Right lobe of liver (tissue), 6 donors: ENCODE data around the gene WHRN. TPM values are rescaled to one million over a fixed set of nuclear protein-coding genes. Genes with fewer than 3 reads are reported as not detected.

ENCODE experiments used
- ATAC-seq, 4 donors: fragments of 200-7000 bp; cut with Tn5 transposase; one replicate each; pipeline ENCODE4 v1.9.1; 2020; ENCODE audit warnings: mild to moderate bottlenecking in 4 of 4, moderate library complexity in 4 of 4
- DNase-seq, 3 donors: peaks; one replicate each; pipeline ENCODE4 v3.0.0-alpha.2; 2020
- H3K27ac ChIP-seq, 3 donors: fragments of 200-600 bp; one replicate each; pipeline ENCODE4 v1.8.0; 2022
- H3K27me3 ChIP-seq, 2 donors: fragments of 200-600 bp; one replicate each; pipeline ENCODE4 v1.8.0; 2022
- H3K36me3 ChIP-seq, 4 donors: fragments of 200-600 bp; sonication (generic) in 1 of 4; one replicate each; pipeline versions ENCODE4 v1.5.1 to v1.8.0; 2017 to 2022; ENCODE audit warnings: control low read depth in 1 of 4
- H3K4me1 ChIP-seq, 4 donors: fragments of 200-600 bp; sonication (generic) in 1 of 4; one replicate each; pipeline versions ENCODE4 v1.5.1 to v1.8.0; 2017 to 2022; ENCODE audit warnings: control low read depth in 1 of 4
- H3K4me3 ChIP-seq, 3 donors: fragments of 200-600 bp; one replicate each; pipeline ENCODE4 v1.8.0; 2022
- H3K9me3 ChIP-seq, 4 donors: fragments of 200-600 bp; sonication (generic) in 1 of 4; one replicate each; pipeline versions ENCODE4 v1.5.1 to v1.8.0; 2017 to 2022; ENCODE audit warnings: control low read depth in 1 of 4
- CTCF ChIP-seq, 4 donors: fragments of 200-600 bp in 3 of 4; fragments of 450-650 bp in 1 of 4; IDR thresholded peaks; one replicate each; pipeline versions ENCODE4 v1.5.1 to v1.8.0; 2016 to 2022; ENCODE audit warnings: antibody characterized with exemption in 4 of 4, mild to moderate bottlenecking in 2 of 4
- POLR2A ChIP-seq: fragments of 450-650 bp; IDR thresholded peaks from one replicate; pipeline ENCODE4 v1.6.1; 2017; ENCODE audit warnings: antibody characterized with exemption, mild to moderate bottlenecking
- WGBS: methylation state at CpG from one replicate; pipeline ENCODE4 v1.1.6; 2018; ENCODE audit warnings: low coverage, low lambda C conversion rate; ENCODE audit not compliant: insufficient coverage; ENCODE audit errors: missing lambda C conversion rate; 5-methylcytosine and 5-hydroxymethylcytosine counted together
- intact Hi-C, 2 donors: fragments of 100-400 bp; cut with DNase I; formaldehyde crosslinking; loops; one replicate each; pipeline versions ENCODE4 v1.11.2 to v1.14.1; 2022
- total RNA-seq, 6 experiments: library from RNA; depleted of rRNA in 2 of 6; stranded (reverse); fragments of >200 nt in 2 of 6; fragmentation: NEBNext Ultra II Directional in 3 of 6; extraction: Animal tissue kit (Norgen Biotek cat#: 25700) in 3 of 6; gene quantifications; one replicate each; pipeline versions ENCODE4 v1.1.0 to v1.2.4, GENCODE V29; 2016 to 2023
- donor health status: DM: no; HTN: yes; CAD: no.
- donor health status: DM: no; HTN: no; CAD: no.
- donor health status: DM: no; HTN: no; CAD: no.
- donor health status: DM: no; HTN: yes; CAD: no.
- donor health status: DM: no; HTN: yes; CAD: no.

Gene WHRN
- total RNA-seq, 6 experiments from 2014 or later, result 2.1 to 3.7 (median 2.7) TPM

- Histone ChIP-seq H3K4me3 (no peak overlapping the region), H3K27ac (no peak overlapping the region), H3K9me3 (no peaks in the 10 kb centered on the region), H3K27me3 (no peaks in the 10 kb centered on the region), H3K36me3 (no peaks in the 10 kb centered on the region), H3K4me1 (peaks cover 0 to 9% (median 0%) of the 10 kb centered on the region in 4 donors)
- WGBS, result 75% methylated on average over 4 of the region's 4 CpGs
- no peak for TF ChIP-seq POLR2A
- no peak for TF ChIP-seq CTCF (IDR thresholded peaks at IDR 0.05)
- ATAC-seq (no peak), DNase-seq (no peak)
- intact Hi-C loops, result no loop called here
These were observed 9.3 kb downstream of the WHRN start for GRCh38 chr9:114496011-114496410.

GRCh38 chr9:114494776-114495569, 10.3 kb downstream of the WHRN start:
- H3K27me3 ChIP-seq, result no peaks in the 10 kb centered on the region
- DNase-seq (no peak), ATAC-seq (no peak)
- no peaks in the 10 kb centered on the region for H3K9me3 ChIP-seq
- no peaks in the 10 kb centered on the region for H3K36me3 ChIP-seq
- H3K27ac ChIP-seq, result no peak overlapping the region
- no peak overlapping the region for H3K4me3 ChIP-seq
- intact Hi-C loops, result no loop called here
- TF ChIP-seq CTCF (IDR thresholded peaks at IDR 0.05) (no peak), POLR2A (no peak)
- 72% methylated on average over 11 of the region's 12 CpGs for WGBS
- H3K4me1 ChIP-seq, result peaks cover 0 to 9% (median 0%) of the 10 kb centered on the region in 4 donors

- intact Hi-C loops, result no loop called here
- DNase-seq (no peak), ATAC-seq (peak; percentile 53 to 89 (median 66))
- Histone ChIP-seq H3K27ac (peak overlapping the region in 1 of 3 donors; percentile 8), H3K4me1 (peaks cover 0 to 9% (median 0%) of the 10 kb centered on the region in 4 donors), H3K27me3 (no peaks in the 10 kb centered on the region), H3K4me3 (no peak overlapping the region), H3K9me3 (no peaks in the 10 kb centered on the region), H3K36me3 (no peaks in the 10 kb centered on the region)
- TF ChIP-seq POLR2A, result no peak
- 47% methylated on average over 3 of the region's 8 CpGs for WGBS
These were observed 11.6 kb downstream of the WHRN start for GRCh38 chr9:114493521-114494184.

- Histone ChIP-seq H3K9me3 (no peaks in the 10 kb centered on the region), H3K4me1 (peaks cover 0 to 9% (median 0%) of the 10 kb centered on the region in 4 donors), H3K36me3 (no peaks in the 10 kb centered on the region), H3K4me3 (no peak overlapping the region), H3K27ac (no peak overlapping the region), H3K27me3 (no peaks in the 10 kb centered on the region)
- WGBS, result 96% methylated on average over 7 of the region's 7 CpGs
- ATAC-seq, result no peak
- intact Hi-C loops, result no loop called here
- no peak for DNase-seq
- TF ChIP-seq CTCF (IDR thresholded peaks at IDR 0.05) (no peak), POLR2A (no peak)
These were observed 12.3 kb downstream of the WHRN start for GRCh38 chr9:114492991-114493390.

- intact Hi-C loops, result no loop called here
- no peaks in the 10 kb centered on the region for H3K27me3 ChIP-seq
- no peak for ATAC-seq
- no peak for DNase-seq
- no peaks in the 10 kb centered on the region for H3K9me3 ChIP-seq
- H3K36me3 ChIP-seq, result no peaks in the 10 kb centered on the region
- WGBS, result 79% methylated on average over 13 of the region's 17 CpGs
- no peak overlapping the region for H3K27ac ChIP-seq
- H3K4me1 ChIP-seq, result peaks cover 0 to 9% (median 0%) of the 10 kb centered on the region in 4 donors
- TF ChIP-seq POLR2A (no peak), CTCF (IDR thresholded peaks at IDR 0.05) (no peak)
- no peak overlapping the region for H3K4me3 ChIP-seq
These were observed 13.8 kb downstream of the WHRN start for GRCh38 chr9:114491430-114492003.
